ENCODE data around the gene CDK13. TPM values are rescaled to one million over a fixed set of nuclear protein-coding genes. Genes with fewer than 3 reads are reported as not detected.

CDK13 gene
- total and polyA plus RNA-seq, 2 donors (not counting 3 experiments of a cell fraction or from before 2014, with no cell fraction given) = 24.5 to 56.7 TPM

DNA sequence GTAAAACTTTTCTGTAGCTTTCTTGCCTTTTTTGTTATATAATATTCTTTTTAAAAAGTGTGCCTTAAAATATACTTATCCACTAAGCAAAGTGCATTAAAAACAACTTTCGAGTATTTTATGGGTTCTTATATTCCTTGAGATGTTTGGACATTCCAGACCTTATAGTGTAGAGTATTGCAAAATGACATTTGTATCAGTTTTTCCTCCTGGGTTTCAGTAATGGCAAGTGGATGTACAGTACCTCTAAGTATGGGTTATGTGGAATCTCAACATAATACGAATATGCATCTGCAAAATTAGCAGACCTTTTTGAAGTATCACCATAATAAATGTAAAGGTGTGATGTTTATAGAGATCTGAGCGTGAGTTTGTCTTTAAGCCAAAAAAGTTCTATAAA, 2.7 kb downstream of the CDK13 start:
- H3K36me3 ChIP-seq (ENCODE audit: control insufficient read depth in 2 of 2, extremely low read depth in 1 of 2, insufficient read depth in 2 of 2, low read length in 2 of 2) = no peaks in the 10 kb centered on the region
- H3K79me2 ChIP-seq (ENCODE audit: control insufficient read depth, insufficient read depth, low read length) = peaks cover 77% of the 10 kb centered on the region
- H2AFZ ChIP-seq (ENCODE audit: low read depth, low read length) = no peak overlapping the region
- no peaks in the 10 kb centered on the region for H3K9me1 ChIP-seq (replicated peaks; ENCODE audit: control insufficient read depth, extremely low read depth, insufficient read depth, low read length)
- peak overlapping the region; percentile 89 for H3K9ac ChIP-seq (replicated peaks; ENCODE audit: extremely low read depth, insufficient read depth, low read length)
- peak overlapping the region; percentile 99 for H3K4me2 ChIP-seq (ENCODE audit: insufficient read depth, low read length)
- ChIA-PET CTCF (interaction anchor here (1.1 to 5.9 kb wide), 2 partner anchors 57 to 99 kb away, joined by 4 to 62 read pairs; no protein-coding TSS in a partner anchor), POLR2A (no interaction called here)
- DNase-seq (ENCODE audit: low read depth, low spot score) = peak; percentile 25
- H3K9me3 ChIP-seq (replicated peaks; ENCODE audit: control insufficient read depth, insufficient read depth, low read length) = no peaks in the 10 kb centered on the region
- H3K27me3 ChIP-seq (ENCODE audit: control insufficient read depth in 2 of 2, insufficient read depth in 2 of 2, low read length in 2 of 2) = no peaks in the 10 kb centered on the region
- H4K20me1 ChIP-seq (replicated peaks; ENCODE audit: control insufficient read depth, extremely low read depth, insufficient read depth, low read length) = peaks cover 14% of the 10 kb centered on the region
- no peak for FAIRE-seq
- H3K4me1 ChIP-seq (ENCODE audit: control insufficient read depth, extremely low read depth, insufficient read depth, low read length) = peaks cover 23% of the 10 kb centered on the region
- dilution Hi-C loops (cut with MboI; ENCODE audit: extremely low pct_ligation_motif_present, low sequenced_read_pairs) = no loop called here
- H3K4me3 ChIP-seq (replicated peaks in 1 of 3; ENCODE audit: insufficient read depth in 1 of 3, low read depth in 1 of 3, low read length in 3 of 3) = peak overlapping the region; percentile 73 to 96 (median 91)
- H3K27ac ChIP-seq (ENCODE audit: insufficient read depth, low read depth, low read length) = no peak overlapping the region
- intact Hi-C loops (cut with micrococcal nuclease) = no loop called here
- TF ChIP-seq POLR2A (IDR thresholded peaks at IDR 0.05; ENCODE audit: low read depth, low read length) (no peak), MYC (IDR thresholded peaks at IDR 0.05; ENCODE audit: low read depth, low read length) (no peak), JUN (IDR thresholded peaks at IDR 0.05; ENCODE audit: borderline replicate concordance, insufficient read depth, insufficient read length, low read depth) (no peak), FOS (IDR thresholded peaks at IDR 0.05; ENCODE audit: borderline replicate concordance, insufficient read depth, low read length) (no peak)
- TSS peak; percentile 8 for BruUV-seq (replicated peaks)

DNA sequence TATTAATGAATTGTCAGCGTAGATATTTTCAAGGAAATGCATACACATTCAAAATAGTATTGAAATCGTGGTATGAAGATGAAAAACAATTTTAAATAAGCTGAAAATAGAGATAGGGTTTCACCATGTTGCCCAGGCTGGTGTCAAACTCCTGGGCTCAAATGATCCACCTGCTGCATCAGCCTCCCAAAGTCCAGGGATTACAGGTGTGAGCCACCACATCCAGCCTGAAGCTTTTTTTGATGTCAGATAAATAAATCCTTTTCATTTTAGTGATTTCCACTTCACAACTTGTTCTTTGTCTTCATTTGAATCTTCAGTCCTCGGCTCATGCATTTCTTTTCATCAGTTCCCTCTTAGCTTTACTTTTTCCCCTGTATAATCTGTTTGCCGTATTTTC, 4.6 kb downstream of the CDK13 start:
- Histone ChIP-seq H3K36me3 (ENCODE audit: control insufficient read depth in 2 of 2, extremely low read depth in 1 of 2, insufficient read depth in 2 of 2, low read length in 2 of 2) (no peaks in the 10 kb centered on the region), H2AFZ (ENCODE audit: low read depth, low read length) (no peak overlapping the region), H3K9me3 (replicated peaks; ENCODE audit: control insufficient read depth, insufficient read depth, low read length) (no peaks in the 10 kb centered on the region), H3K79me2 (ENCODE audit: control insufficient read depth, insufficient read depth, low read length) (peaks cover 96% of the 10 kb centered on the region), H3K9ac (replicated peaks; ENCODE audit: extremely low read depth, insufficient read depth, low read length) (no peak overlapping the region), H3K4me1 (ENCODE audit: control insufficient read depth, extremely low read depth, insufficient read depth, low read length) (peaks cover 15% of the 10 kb centered on the region), H3K27ac (ENCODE audit: insufficient read depth, low read depth, low read length) (no peak overlapping the region), H3K4me3 (replicated peaks in 1 of 3; ENCODE audit: insufficient read depth in 1 of 3, low read depth in 1 of 3, low read length in 3 of 3) (no peak overlapping the region), H3K27me3 (ENCODE audit: control insufficient read depth in 2 of 2, insufficient read depth in 2 of 2, low read length in 2 of 2) (no peaks in the 10 kb centered on the region), H3K4me2 (ENCODE audit: insufficient read depth, low read length) (peak overlapping the region; percentile 99), H4K20me1 (replicated peaks; ENCODE audit: control insufficient read depth, extremely low read depth, insufficient read depth, low read length) (peaks cover 16% of the 10 kb centered on the region), H3K9me1 (replicated peaks; ENCODE audit: control insufficient read depth, extremely low read depth, insufficient read depth, low read length) (no peaks in the 10 kb centered on the region)
- ChIA-PET POLR2A (no interaction called here), CTCF (interaction anchor here (0.8 kb wide), 1 partner anchor 97 kb away, joined by 3 read pairs; no protein-coding TSS in a partner anchor)
- dilution Hi-C loops (cut with MboI; ENCODE audit: extremely low pct_ligation_motif_present, low sequenced_read_pairs) = no loop called here
- no TSS peak for BruUV-seq (replicated peaks)
- DNase-seq (ENCODE audit: low read depth, low spot score) (no peak), FAIRE-seq (no peak)
- no peak for TF ChIP-seq FOS (IDR thresholded peaks at IDR 0.05; ENCODE audit: borderline replicate concordance, insufficient read depth, low read length)
- TF ChIP-seq, protein P1, sequence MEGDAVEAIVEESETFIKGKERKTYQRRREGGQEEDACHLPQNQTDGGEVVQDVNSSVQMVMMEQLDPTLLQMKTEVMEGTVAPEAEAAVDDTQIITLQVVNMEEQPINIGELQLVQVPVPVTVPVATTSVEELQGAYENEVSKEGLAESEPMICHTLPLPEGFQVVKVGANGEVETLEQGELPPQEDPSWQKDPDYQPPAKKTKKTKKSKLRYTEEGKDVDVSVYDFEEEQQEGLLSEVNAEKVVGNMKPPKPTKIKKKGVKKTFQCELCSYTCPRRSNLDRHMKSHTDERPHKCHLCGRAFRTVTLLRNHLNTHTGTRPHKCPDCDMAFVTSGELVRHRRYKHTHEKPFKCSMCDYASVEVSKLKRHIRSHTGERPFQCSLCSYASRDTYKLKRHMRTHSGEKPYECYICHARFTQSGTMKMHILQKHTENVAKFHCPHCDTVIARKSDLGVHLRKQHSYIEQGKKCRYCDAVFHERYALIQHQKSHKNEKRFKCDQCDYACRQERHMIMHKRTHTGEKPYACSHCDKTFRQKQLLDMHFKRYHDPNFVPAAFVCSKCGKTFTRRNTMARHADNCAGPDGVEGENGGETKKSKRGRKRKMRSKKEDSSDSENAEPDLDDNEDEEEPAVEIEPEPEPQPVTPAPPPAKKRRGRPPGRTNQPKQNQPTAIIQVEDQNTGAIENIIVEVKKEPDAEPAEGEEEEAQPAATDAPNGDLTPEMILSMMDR (IDR thresholded peaks at IDR 0.05; ENCODE audit: extremely low read depth in 1 of 2, insufficient read depth in 1 of 2, low read depth in 1 of 2, low read length in 2 of 2) = no peak
- TF ChIP-seq JUN (IDR thresholded peaks at IDR 0.05; ENCODE audit: borderline replicate concordance, insufficient read depth, insufficient read length, low read depth) = no peak
- intact Hi-C loops (cut with micrococcal nuclease) = no loop called here
